Measurements from ENCODE around the gene AASDH. TPM values are rescaled to one million over a fixed set of nuclear protein-coding genes. Genes with fewer than 3 reads are reported as not detected.

AASDH gene
- 10 to 100 TPM; 16.2 to 24.0 TPM for total RNA-seq
- 14.0 TPM for polyA plus RNA-seq (2013, experiment 1 of 2)
- 13.3 TPM for polyA plus RNA-seq (2013, experiment 2 of 2)
- long read RNA-seq, experiment 1, partial matches to known transcripts = 1 of 2 reads
- long read RNA-seq, experiment 1, other reads (novel, unspliced or antisense) = 0 of 2 reads
- long read RNA-seq, experiment 2, transcript AASDH-201 (15 exons, 3,590 nt) = major isoform, 9 of 22 reads
- long read RNA-seq, experiment 2, partial matches to known transcripts = 5 of 22 reads
- long read RNA-seq, experiment 2, other reads (novel, unspliced or antisense) = 4 of 22 reads
- long read RNA-seq, experiment 3, partial matches to known transcripts = 3 of 15 reads
- long read RNA-seq, experiment 3, other reads (novel, unspliced or antisense) = 5 of 15 reads
- long read RNA-seq, experiment 4, partial matches to known transcripts = 11 of 17 reads
- long read RNA-seq, experiment 4, other reads (novel, unspliced or antisense) = 3 of 17 reads

DNA sequence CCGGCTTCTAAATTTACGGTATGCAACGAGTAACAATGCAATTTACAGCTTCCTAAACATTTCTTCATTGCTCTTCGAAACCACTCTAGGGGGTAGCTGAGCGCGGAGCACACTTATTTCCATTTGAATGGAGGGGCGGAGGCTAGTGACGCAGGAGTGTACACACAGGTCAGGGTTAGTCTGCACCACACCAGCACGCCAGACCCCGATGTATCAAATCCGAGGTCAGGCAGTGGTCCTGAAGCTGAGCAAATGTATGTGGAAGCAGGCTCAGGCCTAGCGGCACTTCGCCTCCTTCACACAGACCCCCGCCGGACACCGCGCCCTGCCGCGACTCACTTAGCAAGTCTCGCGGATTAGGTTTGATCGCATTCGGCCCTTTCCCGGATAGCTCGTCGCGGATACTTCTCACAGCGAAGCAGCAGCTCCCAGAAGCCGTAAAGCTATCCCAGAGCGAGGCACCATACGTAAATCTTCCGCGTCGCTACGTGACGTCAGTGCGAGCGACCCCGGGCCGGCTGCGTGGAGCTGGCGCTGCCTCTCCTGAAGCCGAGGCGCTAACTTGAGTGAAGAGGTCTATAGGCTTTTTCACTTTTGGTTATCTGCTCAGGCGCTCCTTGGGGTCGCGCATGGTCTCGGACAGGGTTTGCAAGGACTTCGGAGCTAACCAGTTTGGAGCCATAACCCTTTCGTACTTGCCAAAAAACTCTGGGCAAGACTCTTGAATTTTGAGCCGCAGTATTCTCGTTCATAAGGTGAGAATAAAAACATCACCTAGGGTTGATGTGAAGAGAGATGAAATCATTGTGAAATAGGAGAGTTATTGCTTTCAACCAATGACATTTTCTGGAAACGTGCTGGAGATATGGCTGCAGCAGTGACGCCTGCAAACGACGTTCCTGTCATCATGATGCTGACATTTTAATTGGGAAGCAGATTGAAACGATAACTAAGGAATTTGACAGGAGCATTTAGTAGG, at the start of gene AASDH:
TSS of gene AASDH (minus strand) at position 469 of the 979 bp plus-strand sequence. CDS start 3,192 bp downstream, outside the sequence.
- Mint-ChIP-seq H3K36me3 (ENCODE audit: low read depth) (peaks cover 13% of the 10 kb centered on the region), H3K27ac (peak within 1 kb of the TSS; percentile 98), H3K9me3 (no peaks in the 10 kb centered on the region), H3K27me3 (ENCODE audit: insufficient read depth) (no peaks in the 10 kb centered on the region), H3K4me1 (peaks cover 32% of the 10 kb centered on the region), H3K4me3 (peak within 1 kb of the TSS; percentile 83)
- no peak for TF ChIP-seq CTCF (conservative IDR thresholded peaks at IDR 0.05)
- Histone ChIP-seq H3K4me3 (ENCODE audit: low read length) (peak within 1 kb of the TSS; percentile 88), H3K9ac (ENCODE audit: extremely low read depth, low read length, poor library complexity, severe bottlenecking) (peak within 1 kb of the TSS; percentile 75), H3K9me3 (ENCODE audit: control insufficient read depth, low read length) (no peaks in the 10 kb centered on the region), H3K27me3 (ENCODE audit: control insufficient read depth, insufficient read depth, low read length, poor library complexity, severe bottlenecking) (no peaks in the 10 kb centered on the region), H3K4me1 (ENCODE audit: control insufficient read depth, insufficient read depth, low read length) (peaks cover 4% of the 10 kb centered on the region), H3K27ac (ENCODE audit: low read depth, low read length) (peak within 1 kb of the TSS; percentile 97), H3K36me3 (ENCODE audit: control insufficient read depth, insufficient read depth, low read length) (peaks cover 9% of the 10 kb centered on the region)
- 0 to 1% methylated on average over 19 to 57 of the region's 57 CpGs for WGBS, 2 experiments (ENCODE audit: insufficient coverage in 1 of 2, insufficient read length in 1 of 2)
- DNase-seq = peak; percentile 99

GRCh38 chr4:56435140-56435926, 48.0 kb upstream of the AASDH start, which contains the start of gene PPAT:
PPAT (minus strand) TSS chr4:56435615; CDS start chr4:56435477, 138 bp downstream.
- H3K27ac Mint-ChIP-seq = peak within 1 kb of the TSS; percentile 97
- Histone ChIP-seq H3K36me3 (ENCODE audit: control insufficient read depth, insufficient read depth, low read length) (peaks cover 2% of the 10 kb centered on the region), H3K27me3 (ENCODE audit: control insufficient read depth, insufficient read depth, low read length, poor library complexity, severe bottlenecking) (no peaks in the 10 kb centered on the region), H3K4me3 (ENCODE audit: low read length) (peak within 1 kb of the TSS; percentile 99), H3K9ac (ENCODE audit: extremely low read depth, low read length, poor library complexity, severe bottlenecking) (peak within 1 kb of the TSS; percentile 85), H3K27ac (ENCODE audit: low read depth, low read length) (peak within 1 kb of the TSS; percentile 97), H3K4me1 (ENCODE audit: control insufficient read depth, insufficient read depth, low read length) (no peaks in the 10 kb centered on the region), H3K9me3 (ENCODE audit: control insufficient read depth, low read length) (no peaks in the 10 kb centered on the region)
- H3K4me1 Mint-ChIP-seq = peaks cover 27% of the 10 kb centered on the region
- peak within 1 kb of the TSS; percentile 90 for H3K4me3 Mint-ChIP-seq
- peaks cover 6% of the 10 kb centered on the region for H3K36me3 Mint-ChIP-seq (ENCODE audit: low read depth)
- DNase-seq = peak; percentile 99
- TF ChIP-seq CTCF (conservative IDR thresholded peaks at IDR 0.05) = peak; percentile 47
- no peaks in the 10 kb centered on the region for H3K27me3 Mint-ChIP-seq (ENCODE audit: insufficient read depth)
- no peaks in the 10 kb centered on the region for H3K9me3 Mint-ChIP-seq
- 0% methylated on average over 23 to 61 of the region's 61 CpGs for WGBS, 2 experiments (ENCODE audit: insufficient coverage in 1 of 2, insufficient read length in 1 of 2)

Data from endodermal cell (in vitro differentiated cells).